HEK293 (cell line): Measurements from ENCODE around the gene ADCK2.

Source experiments
- ATF2 ChIP-seq: fragments of 450-650 bp; formaldehyde crosslinking; IDR thresholded peaks from 2 replicates; pipeline ENCODE4 v1.5.1; 2016; ENCODE audit warnings: missing biosample characterization, missing genetic modification characterization, low read depth
- GLIS2 ChIP-seq: fragments of 450-650 bp; formaldehyde crosslinking; IDR thresholded peaks from 2 replicates; pipeline ENCODE4 v1.5.1; 2016; ENCODE audit warnings: missing biosample characterization, missing genetic modification characterization
- HIC1 ChIP-seq: fragments of 450-650 bp; formaldehyde crosslinking; IDR thresholded peaks from 2 replicates; pipeline ENCODE4 v1.5.1; 2016; ENCODE audit warnings: missing biosample characterization, missing genetic modification characterization
- KLF16 ChIP-seq: fragments of 450-650 bp; formaldehyde crosslinking; IDR thresholded peaks from 2 replicates; pipeline ENCODE4 v1.5.1; 2017; ENCODE audit warnings: missing biosample characterization, missing genetic modification characterization
- KLF7 ChIP-seq: fragments of 450-650 bp; formaldehyde crosslinking; IDR thresholded peaks from 2 replicates; pipeline ENCODE4 v1.5.1; 2016; ENCODE audit warnings: missing biosample characterization, missing genetic modification characterization, borderline replicate concordance
- MYNN ChIP-seq: fragments of 450-650 bp; formaldehyde crosslinking; IDR thresholded peaks from 2 replicates; pipeline ENCODE4 v1.5.1; 2016; ENCODE audit warnings: missing biosample characterization, missing genetic modification characterization, borderline replicate concordance
- OSR2 ChIP-seq: fragments of 450-650 bp; formaldehyde crosslinking; IDR thresholded peaks from 2 replicates; pipeline ENCODE4 v1.5.1; 2016; ENCODE audit warnings: missing biosample characterization, missing genetic modification characterization
- PRDM2 ChIP-seq: fragments of 450-650 bp; formaldehyde crosslinking; IDR thresholded peaks from 2 replicates; pipeline ENCODE4 v1.5.1; 2016; ENCODE audit warnings: missing biosample characterization, missing genetic modification characterization, borderline replicate concordance
- TRIM28 ChIP-seq: IDR thresholded peaks from 2 replicates; pipeline ENCODE4 v1.6.1; 2011; ENCODE audit warnings: low read length, control low read depth, borderline replicate concordance
- ZBTB17 ChIP-seq: fragments of 450-650 bp; formaldehyde crosslinking; IDR thresholded peaks from 2 replicates; pipeline ENCODE4 v1.5.1; 2016; ENCODE audit warnings: missing biosample characterization, missing genetic modification characterization
- ZBTB48 ChIP-seq: fragments of 450-650 bp; formaldehyde crosslinking; IDR thresholded peaks from 2 replicates; pipeline ENCODE4 v1.5.1; 2016; ENCODE audit warnings: missing biosample characterization, missing genetic modification characterization
- ZBTB8A ChIP-seq: fragments of 450-650 bp; formaldehyde crosslinking; IDR thresholded peaks from 2 replicates; pipeline ENCODE4 v1.5.1; 2016; ENCODE audit warnings: missing biosample characterization, missing genetic modification characterization
- ZNF10 ChIP-seq: fragments of 450-650 bp; formaldehyde crosslinking; IDR thresholded peaks from 2 replicates; pipeline ENCODE4 v1.5.1; 2017; ENCODE audit warnings: missing biosample characterization, missing genetic modification characterization
- ZNF169 ChIP-seq: fragments of 450-650 bp; formaldehyde crosslinking; IDR thresholded peaks from 2 replicates; pipeline ENCODE4 v1.5.1; 2016; ENCODE audit warnings: missing biosample characterization, missing genetic modification characterization
- ZNF23 ChIP-seq: fragments of 450-650 bp; formaldehyde crosslinking; IDR thresholded peaks from 2 replicates; pipeline ENCODE4 v1.5.1; 2016; ENCODE audit warnings: missing biosample characterization, missing genetic modification characterization, borderline replicate concordance
- ZNF274 ChIP-seq, 2 experiments: fragments of 200-500 bp in 1 of 2; fragments of 450-650 bp in 1 of 2; sonication (Bioruptor generic) in 1 of 2; formaldehyde crosslinking in 1 of 2; IDR thresholded peaks; 2 replicates each; pipeline versions ENCODE4 v1.5.1 to v1.6.1; 2014 to 2016; ENCODE audit warnings: borderline replicate concordance in 1 of 2, inconsistent platforms in 1 of 2, low read length in 1 of 2, missing biosample characterization in 1 of 2, missing genetic modification characterization in 1 of 2
- ZNF302 ChIP-seq: fragments of 450-650 bp; formaldehyde crosslinking; IDR thresholded peaks from 2 replicates; pipeline ENCODE4 v1.5.1; 2016; ENCODE audit warnings: missing biosample characterization, missing genetic modification characterization, low read depth
- ZNF362 ChIP-seq: fragments of 450-650 bp; formaldehyde crosslinking; IDR thresholded peaks from 2 replicates; pipeline ENCODE4 v1.5.1; 2016; ENCODE audit warnings: missing biosample characterization, missing genetic modification characterization
- ZNF394 ChIP-seq: fragments of 450-650 bp; formaldehyde crosslinking; IDR thresholded peaks from 2 replicates; pipeline ENCODE4 v1.5.1; 2016; ENCODE audit warnings: missing biosample characterization, missing genetic modification characterization, mild to moderate bottlenecking, moderate library complexity, borderline replicate concordance
- ZNF521 ChIP-seq: fragments of 450-650 bp; formaldehyde crosslinking; IDR thresholded peaks from 2 replicates; pipeline ENCODE4 v1.5.1; 2017; ENCODE audit warnings: missing biosample characterization, mild to moderate bottlenecking, missing genetic modification characterization
- ZNF585B ChIP-seq: fragments of 450-650 bp; formaldehyde crosslinking; IDR thresholded peaks from 2 replicates; pipeline ENCODE4 v1.5.1; 2016; ENCODE audit warnings: missing biosample characterization, missing genetic modification characterization
- ZNF626 ChIP-seq: fragments of 450-650 bp; sonication (Bioruptor Pico); formaldehyde crosslinking; IDR thresholded peaks from 2 replicates; pipeline ENCODE4 v1.5.1; 2018; ENCODE audit warnings: missing biosample characterization, missing genetic modification characterization, inconsistent platforms
- ZNF629 ChIP-seq: fragments of 450-650 bp; formaldehyde crosslinking; IDR thresholded peaks from 2 replicates; pipeline ENCODE4 v1.5.1; 2017; ENCODE audit warnings: missing biosample characterization, missing genetic modification characterization
- ZNF658 ChIP-seq: fragments of 450-650 bp; formaldehyde crosslinking; IDR thresholded peaks from 2 replicates; pipeline ENCODE4; 2016; ENCODE audit warnings: missing biosample characterization, missing genetic modification characterization
- ZNF747 ChIP-seq: fragments of 450-650 bp; formaldehyde crosslinking; IDR thresholded peaks from 2 replicates; pipeline ENCODE4 v1.5.1; 2016; ENCODE audit warnings: missing biosample characterization, missing genetic modification characterization
- TF ChIP-seq, protein P1 (sequence below): fragments of 450-650 bp; formaldehyde crosslinking; IDR thresholded peaks from 2 replicates; pipeline ENCODE4 v1.5.1; 2016; ENCODE audit warnings: missing biosample characterization, missing genetic modification characterization
- TF ChIP-seq, protein P2 (sequence below): fragments of 450-650 bp; formaldehyde crosslinking; IDR thresholded peaks from 2 replicates; pipeline ENCODE4 v1.5.1; 2017; ENCODE audit warnings: missing biosample characterization, missing genetic modification characterization

The ADCK2 gene

DNA sequence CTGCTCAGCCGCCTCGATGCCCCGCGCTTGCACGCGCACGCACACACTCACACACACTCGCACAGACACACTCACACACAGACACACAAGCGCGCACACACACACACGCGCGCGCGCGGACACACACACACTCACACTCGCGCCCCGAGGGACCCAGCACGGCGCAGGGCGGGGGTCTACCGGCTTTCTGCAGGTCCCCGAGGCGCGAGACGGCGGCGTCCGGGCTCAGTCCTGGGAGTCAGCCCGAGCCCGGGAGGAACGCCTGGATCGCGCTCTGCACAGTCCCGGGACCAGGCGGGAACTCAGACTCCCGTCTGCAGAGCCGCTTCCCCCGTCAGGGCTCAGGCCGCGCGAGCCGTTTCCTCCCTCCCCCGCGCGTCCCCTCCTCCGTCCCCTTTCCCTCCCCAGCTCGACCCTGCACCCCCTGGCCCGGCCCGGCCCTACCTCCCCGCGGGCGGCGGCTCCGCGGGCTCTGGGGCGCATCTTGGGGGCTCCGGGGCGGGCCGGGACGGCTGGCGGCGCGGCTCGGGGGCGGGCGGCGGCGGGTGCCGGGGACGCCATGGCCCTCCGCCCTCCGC, 32.6 kb upstream of the ADCK2 start (continued):
- TF ChIP-seq PRDM2 (tag by site-specific recombination) (no peak), HIC1 (tag by site-specific recombination) (no peak), ZNF629 (tag by site-specific recombination) (no peak), TRIM28 (no peak), ZNF747 (tag by site-specific recombination) (no peak), ZNF626 (tag by site-specific recombination) (no peak), ZNF521 (tag by site-specific recombination) (no peak), GLIS2 (peak; percentile 86), ZNF23 (tag by site-specific recombination) (no peak), ZBTB17 (tag by site-specific recombination) (peak; percentile 74), KLF16 (tag by site-specific recombination) (peak; percentile 82), MYNN (tag by site-specific recombination) (peak; percentile 11; the same call in 1 of the 2 replicates), ZBTB48 (tag by site-specific recombination) (peak; percentile 85), ZNF362 (tag by site-specific recombination) (no peak), ZNF169 (tag by site-specific recombination) (no peak), ZBTB8A (peak; percentile 81), ZNF274 (IDR thresholded peaks at IDR 0.05; ENCODE audit: low read length) (no peak), ZNF274 (tag by site-specific recombination; IDR thresholded peaks at IDR 0.05; ENCODE audit: borderline replicate concordance) (no peak), ZNF302 (tag by site-specific recombination) (no peak), OSR2 (tag by site-specific recombination) (no peak), ZNF658 (tag by site-specific recombination) (no peak), ZNF585B (tag by site-specific recombination) (no peak), ZNF10 (tag by site-specific recombination) (no peak), ZNF394 (tag by site-specific recombination) (no peak), KLF7 (tag by site-specific recombination) (no peak), ATF2 (no peak)
- TF ChIP-seq, protein P1, sequence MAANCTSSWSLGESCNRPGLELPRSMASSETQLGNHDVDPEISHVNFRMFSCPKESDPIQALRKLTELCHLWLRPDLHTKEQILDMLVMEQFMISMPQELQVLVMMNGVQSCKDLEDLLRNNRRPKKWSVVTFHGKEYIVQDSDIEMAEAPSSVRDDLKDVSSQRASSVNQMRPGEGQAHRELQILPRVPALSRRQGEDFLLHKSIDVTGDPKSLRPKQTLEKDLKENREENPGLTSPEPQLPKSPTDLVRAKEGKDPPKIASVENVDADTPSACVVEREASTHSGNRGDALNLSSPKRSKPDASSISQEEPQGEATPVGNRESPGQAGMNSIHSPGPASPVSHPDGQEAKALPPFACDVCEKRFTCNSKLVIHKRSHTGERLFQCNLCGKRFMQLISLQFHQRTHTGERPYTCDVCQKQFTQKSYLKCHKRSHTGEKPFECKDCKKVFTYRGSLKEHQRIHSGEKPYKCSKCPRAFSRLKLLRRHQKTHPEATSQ (tag by site-specific recombination), result 0 out of 2 replicates have a peak, but pooled peaks have one; percentile 36
- TF ChIP-seq, protein P2, sequence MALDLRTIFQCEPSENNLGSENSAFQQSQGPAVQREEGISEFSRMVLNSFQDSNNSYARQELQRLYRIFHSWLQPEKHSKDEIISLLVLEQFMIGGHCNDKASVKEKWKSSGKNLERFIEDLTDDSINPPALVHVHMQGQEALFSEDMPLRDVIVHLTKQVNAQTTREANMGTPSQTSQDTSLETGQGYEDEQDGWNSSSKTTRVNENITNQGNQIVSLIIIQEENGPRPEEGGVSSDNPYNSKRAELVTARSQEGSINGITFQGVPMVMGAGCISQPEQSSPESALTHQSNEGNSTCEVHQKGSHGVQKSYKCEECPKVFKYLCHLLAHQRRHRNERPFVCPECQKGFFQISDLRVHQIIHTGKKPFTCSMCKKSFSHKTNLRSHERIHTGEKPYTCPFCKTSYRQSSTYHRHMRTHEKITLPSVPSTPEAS (tag by site-specific recombination), result peak; percentile 99
